GM12878 (cell line): Measurements from ENCODE around the gene SLC38A2. TPM values are rescaled to one million over a fixed set of nuclear protein-coding genes. Genes with fewer than 3 reads are reported as not detected.

Experiments used
- BCL3 ChIP-seq: IDR thresholded peaks from 2 replicates; pipeline ENCODE4 v1.6.1; 2011; ENCODE audit warnings: borderline replicate concordance, low read depth, mild to moderate bottlenecking, moderate library complexity, low read length; ENCODE audit not compliant: insufficient read depth, poor library complexity, severe bottlenecking
- CEBPB ChIP-seq, 2 experiments: fragments of 150-350 bp in 1 of 2; IDR thresholded peaks; 2 replicates each; pipeline ENCODE4 v1.6.1; 2012 to 2014; ENCODE audit warnings: low read depth in 2 of 2, low read length in 2 of 2, borderline replicate concordance in 1 of 2, inconsistent platforms in 1 of 2
- HDAC6 ChIP-seq: fragments of 200-600 bp; sonication (generic); IDR thresholded peaks from one replicate; pipeline ENCODE4 v1.8.0; 2017; ENCODE audit warnings: antibody characterized with exemption; ENCODE audit not compliant: unreplicated experiment
- SKIL ChIP-seq: fragments of 450-650 bp; IDR thresholded peaks from 2 replicates; pipeline ENCODE4 v1.6.1; 2017; ENCODE audit warnings: mild to moderate bottlenecking, low read depth, inconsistent platforms; ENCODE audit not compliant: poor library complexity, severe bottlenecking
- ZNF384 ChIP-seq: IDR thresholded peaks from 2 replicates; pipeline ENCODE4 v1.6.1; 2012; ENCODE audit warnings: low read depth, mild to moderate bottlenecking, low read length, improper control_type of control experiment, borderline replicate concordance
- polyA plus RNA-seq, 11 experiments: library from polyadenylated mRNA; depleted of rRNA in 4 of 11; unstranded in 6 of 11; stranded (reverse) in 5 of 11; fragments of >200 nt; fragmentation: Nextera tagmentation in 4 of 11; fragmentation: Illumina TruSeq in 1 of 11; extraction: Ambion mirVana in 4 of 11; extraction: Trizol in 1 of 11; gene quantifications; 1 replicate in 1 of 11; 2 replicates in 10 of 11; pipeline versions ENCODE4 v1.2.1 to v1.2.3, GENCODE V29; 2011 to 2016; ENCODE audit warnings: inconsistent platforms in 2 of 11, missing spikeins in 2 of 11, low read depth in 1 of 11
- total RNA-seq, 4 experiments: library from RNA; depleted of rRNA in 3 of 4; stranded (reverse); fragments of >200 nt in 3 of 4; fragmentation: Illumina TruSeq in 1 of 4; extraction: Trizol in 1 of 4; gene quantifications; 2 replicates each; pipeline versions ENCODE4 v1.2.1 to v1.2.3, GENCODE V29; 2013 to 2021

Gene SLC38A2
- total and polyA plus RNA-seq, 10 of the 15 experiments (the other 5 are each of a cell fraction or from before 2014, with no cell fraction given): 36.2 to 118 (median 79.8) TPM

GRCh38 chr12:46373301-46374296 lies 1.0 kb upstream of the SLC38A2 start (continued):
- no peak for TF ChIP-seq BCL3
- TF ChIP-seq SKIL: no peak
- TF ChIP-seq HDAC6: no peak
- no peak for TF ChIP-seq ZNF384
- TF ChIP-seq CEBPB (IDR thresholded peaks at IDR 0.05; ENCODE audit: borderline replicate concordance in 1 of 2, low read depth in 2 of 2, low read length in 2 of 2): no peak
- TF ChIP-seq, all 136 proteins: peak for 9
